ENCODE data around the gene MLLT6. TPM values are rescaled to one million over a fixed set of nuclear protein-coding genes. Genes with fewer than 3 reads are reported as not detected.

The MLLT6 gene
- total RNA-seq, 1 donor from 2014 or later, result 17.3 TPM

DNA sequence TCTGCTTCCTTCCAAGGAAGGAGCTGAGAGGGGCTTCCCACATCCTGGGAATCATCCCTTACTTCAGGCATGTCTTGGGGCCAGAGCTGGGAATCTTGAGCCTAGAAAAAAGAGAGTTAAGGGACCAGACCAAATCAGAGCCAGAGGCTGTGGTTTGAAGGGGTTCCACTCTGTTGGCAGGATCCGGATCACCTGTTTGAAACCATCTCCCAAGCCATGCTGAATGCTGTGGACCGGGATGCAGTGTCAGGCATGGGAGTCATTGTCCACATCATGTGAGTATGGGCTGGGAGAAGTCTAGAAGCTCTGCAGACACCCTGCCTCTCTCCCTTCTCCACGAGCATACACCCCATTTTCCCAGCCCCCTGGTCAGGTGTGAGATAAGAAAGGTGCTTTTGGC, 57.2 kb downstream of the MLLT6 start:
- DNase-seq (ENCODE audit: low read depth in 2 of 2), result no peak

- DNase-seq (ENCODE audit: low read depth in 2 of 2), result no peak
These were observed 61.3 kb downstream of the MLLT6 start for GRCh38 chr17:38766341-38766740.

GRCh38 chr17:38768417-38768816, 63.3 kb downstream of the MLLT6 start:
- DNase-seq (ENCODE audit: low read depth in 2 of 2), result no peak

DNA sequence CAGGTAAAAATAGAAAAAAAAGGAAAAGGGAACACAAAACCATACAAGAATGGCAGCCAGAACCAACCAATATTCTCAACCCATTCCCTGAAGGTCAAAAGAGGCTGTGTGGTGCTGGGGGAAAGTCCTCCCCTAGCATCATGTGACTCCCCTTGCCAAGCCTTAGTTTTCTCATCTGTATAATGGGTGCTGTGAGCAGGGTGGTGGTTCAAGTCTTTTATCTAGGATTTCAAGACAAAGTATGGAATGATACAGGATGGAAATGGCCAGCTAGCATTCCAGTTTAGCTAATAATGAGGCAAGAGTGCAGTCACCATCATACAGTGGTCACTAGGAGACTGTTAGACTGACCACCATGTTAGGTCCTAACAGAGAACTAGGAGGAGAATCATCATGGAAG, 68.2 kb downstream of the MLLT6 start:
- no peak for DNase-seq (ENCODE audit: low read depth in 2 of 2)

DNA sequence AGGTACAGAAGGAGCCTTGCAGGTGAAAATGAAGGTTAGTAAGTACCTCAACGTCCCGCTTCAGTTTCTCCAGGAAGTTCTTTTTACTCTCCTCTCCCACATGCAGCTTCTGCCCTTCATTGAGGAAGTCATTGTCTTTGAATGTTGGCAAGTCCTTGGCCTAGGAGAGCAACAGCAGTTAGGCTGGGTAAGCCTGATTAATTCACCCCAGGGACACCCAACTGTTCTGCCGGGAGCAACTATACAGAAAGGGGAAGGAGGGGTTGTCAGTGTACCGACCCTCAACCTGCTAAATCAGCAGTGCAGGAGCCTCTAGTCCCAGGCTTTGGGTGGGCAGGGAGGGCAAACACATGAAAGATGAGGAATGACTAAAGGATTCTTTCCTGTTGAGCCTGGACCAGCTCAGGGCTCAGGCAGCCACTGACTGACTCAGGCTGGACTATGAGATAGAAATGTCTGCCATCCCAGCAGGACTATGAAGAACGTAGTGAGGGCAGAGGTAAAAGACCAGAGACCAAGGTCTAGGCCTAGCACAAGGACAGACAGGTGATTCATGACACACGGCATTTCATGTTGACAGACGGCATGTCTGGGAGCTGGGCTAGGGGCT, 72.7 kb downstream of the MLLT6 start:
- no peak for DNase-seq (ENCODE audit: low read depth in 2 of 2)

Other genes with a start within 250 kb of the MLLT6 start
- under 0.01 TPM in 2 replicates for gene SRCIN1, start 99.3 kb upstream of the MLLT6 start, total RNA-seq
- gene EPOP, start 30.3 kb upstream of the MLLT6 start, total RNA-seq, result 0.40 and 0.87 TPM in 2 replicates
- gene CISD3, start 25.1 kb downstream of the MLLT6 start, total RNA-seq, result 3.5 and 3.6 TPM in 2 replicates
- 3.7 and 3.8 TPM in 2 replicates for gene PCGF2, start 43.1 kb downstream of the MLLT6 start, total RNA-seq
- 354 and 411 TPM in 2 replicates for gene PSMB3, start 47.5 kb downstream of the MLLT6 start, total RNA-seq
- 23.1 and 36.7 TPM in 2 replicates for gene PIP4K2B, start 94.3 kb downstream of the MLLT6 start, total RNA-seq
- gene CWC25, start 120.0 kb downstream of the MLLT6 start, total RNA-seq, result 6.1 and 7.5 TPM in 2 replicates
- 1,108 and 1,906 TPM in 2 replicates for gene RPL23, start 148.4 kb downstream of the MLLT6 start, total RNA-seq
- 50.8 and 60.4 TPM in 2 replicates for gene LASP1, start 164.8 kb downstream of the MLLT6 start, total RNA-seq

All from lung microvascular endothelial cell (primary cell).